K562 (cell line): Measurements from ENCODE around the gene DAP. TPM values are rescaled to one million over a fixed set of nuclear protein-coding genes. Genes with fewer than 3 reads are reported as not detected.

Source experiments
- BHLHE40 ChIP-seq: IDR thresholded peaks from 2 replicates; pipeline ENCODE4 v1.6.1; 2011; ENCODE audit warnings: low read length, improper control_type of control experiment
- ETS2 ChIP-seq: IDR thresholded peaks from 2 replicates; pipeline ENCODE4 v1.6.1; 2016; ENCODE audit warnings: borderline replicate concordance, missing genetic modification characterization, mild to moderate bottlenecking, moderate library complexity, missing compliant biosample characterization; ENCODE audit not compliant: poor library complexity, severe bottlenecking
- FOXJ3 ChIP-seq: sonication (generic); formaldehyde crosslinking; IDR thresholded peaks from 2 replicates; pipeline ENCODE4 v1.4.0; 2020; ENCODE audit warnings: mild to moderate bottlenecking, missing genetic modification reagents
- FOXP1 ChIP-seq: sonication (generic); formaldehyde crosslinking; IDR thresholded peaks from 2 replicates; pipeline ENCODE4 v1.8.0; 2022; ENCODE audit warnings: mild to moderate bottlenecking, missing genetic modification reagents
- MAFG ChIP-seq: fragments of 450-650 bp; conservative IDR thresholded peaks from 2 replicates; pipeline ENCODE4 v1.6.1; 2016; ENCODE audit warnings: missing genetic modification characterization, missing compliant biosample characterization
- MIER1 ChIP-seq: fragments of 450-650 bp; IDR thresholded peaks from 2 replicates; pipeline ENCODE4 v1.6.1; 2016; ENCODE audit warnings: antibody characterized with exemption, mild to moderate bottlenecking, low read depth
- MTA3 ChIP-seq: fragments of 450-650 bp; formaldehyde crosslinking; IDR thresholded peaks from 2 replicates; pipeline ENCODE4 v1.6.1; 2017; ENCODE audit warnings: mild to moderate bottlenecking, borderline replicate concordance
- OTX1 ChIP-seq: fragments of 450-650 bp; formaldehyde crosslinking; IDR thresholded peaks from 2 replicates; pipeline ENCODE4 v1.4.0; 2022; ENCODE audit warnings: mild to moderate bottlenecking
- PCBP1 ChIP-seq: fragments of 200-400 bp; formaldehyde crosslinking; IDR thresholded peaks from 2 replicates; pipeline ENCODE4 v1.6.1; 2018; ENCODE audit warnings: mild to moderate bottlenecking, low read depth, low read length; ENCODE audit not compliant: poor library complexity, severe bottlenecking
- PHF20 ChIP-seq: fragments of 450-650 bp; IDR thresholded peaks from 2 replicates; pipeline ENCODE4 v1.6.1; 2018; ENCODE audit not compliant: partially characterized antibody
- POLR2B ChIP-seq: fragments of 450-650 bp; IDR thresholded peaks from 2 replicates; pipeline ENCODE4 v1.6.1; 2018; ENCODE audit warnings: low read depth; ENCODE audit not compliant: partially characterized antibody
- RUNX1 ChIP-seq: sonication (generic); IDR thresholded peaks from 2 replicates; pipeline ENCODE4 v1.6.1; 2016; ENCODE audit warnings: antibody characterized with exemption, low read depth
- SETDB1 ChIP-seq: IDR thresholded peaks from one replicate; pipeline ENCODE4 v1.6.1; 2012; ENCODE audit warnings: low read length, control low read depth, inconsistent platforms
- SMARCA5 ChIP-seq: fragments of 450-650 bp; IDR thresholded peaks from 2 replicates; pipeline ENCODE4 v1.6.1; 2016
- STAG1 ChIP-seq: sonication (generic); formaldehyde crosslinking; IDR thresholded peaks from 2 replicates; pipeline ENCODE4 v1.5.0; 2020; ENCODE audit warnings: missing genetic modification reagents, borderline replicate concordance
- TFAM ChIP-seq: fragments of 250-450 bp; sonication (Bioruptor Pico); conservative IDR thresholded peaks from 2 replicates; pipeline ENCODE4 v1.5.0; 2021; ENCODE audit warnings: mild to moderate bottlenecking, moderate library complexity
- ZBTB5 ChIP-seq: fragments of 450-650 bp; IDR thresholded peaks from 2 replicates; pipeline ENCODE4 v1.6.1; 2017; ENCODE audit warnings: antibody characterized with exemption
- ZEB2 ChIP-seq: fragments of 450-650 bp; IDR thresholded peaks from 2 replicates; pipeline ENCODE4 v1.6.1; 2016
- ZNF175 ChIP-seq: fragments of 200-800 bp; sonication (Bioruptor generic); IDR thresholded peaks from 2 replicates; pipeline ENCODE4 v1.6.1; 2016; ENCODE audit warnings: low read depth, mild to moderate bottlenecking, missing genetic modification characterization, missing compliant biosample characterization
- ZNF57 ChIP-seq: fragments of 450-650 bp; formaldehyde crosslinking; IDR thresholded peaks from 2 replicates; pipeline ENCODE4 v1.4.0; 2020; ENCODE audit warnings: mild to moderate bottlenecking, moderate library complexity
- polyA plus RNA-seq, 8 experiments: library from polyadenylated mRNA; depleted of rRNA in 4 of 8; stranded (reverse) in 5 of 8; unstranded in 3 of 8; fragments of >200 nt; fragmentation: Nextera tagmentation in 2 of 8; fragmentation: Illumina TruSeq in 1 of 8; extraction: Ambion mirVana in 2 of 8; extraction: Trizol in 1 of 8; gene quantifications; 2 replicates each; pipeline versions ENCODE4 v1.2.1 to v1.2.3, GENCODE V29; 2011 to 2014; ENCODE audit warnings: inconsistent platforms in 1 of 8, missing spikeins in 1 of 8
- total RNA-seq, 7 experiments: library from RNA; depleted of rRNA in 6 of 7; stranded (reverse); fragments of >200 nt in 6 of 7; fragmentation: Illumina TruSeq in 2 of 7; extraction: Trizol in 2 of 7; gene quantifications; 2 replicates each; pipeline versions ENCODE4 v1.2.1 to v1.2.3, GENCODE V29; 2011 to 2021; ENCODE audit warnings: low replicate concordance in 1 of 7
- TF ChIP-seq, protein P1 (sequence below): IDR thresholded peaks from 3 replicates; pipeline ENCODE4 v1.6.1; 2011; ENCODE audit warnings: borderline replicate concordance, mild to moderate bottlenecking, moderate library complexity; ENCODE audit not compliant: insufficient read length; ENCODE audit errors: extremely low read depth
- TF ChIP-seq, protein P2 (sequence below): fragments of 450-650 bp; formaldehyde crosslinking; IDR thresholded peaks from 2 replicates; pipeline ENCODE4 v1.4.0; 2020; ENCODE audit warnings: mild to moderate bottlenecking, moderate library complexity
- TF ChIP-seq, protein P3 (sequence below): fragments of 450-650 bp; IDR thresholded peaks from 2 replicates; pipeline ENCODE4 v1.6.1; 2017; ENCODE audit warnings: mild to moderate bottlenecking, moderate library complexity

The DAP gene
- total and polyA plus RNA-seq, 9 of the 15 experiments (the other 6 are each of a cell fraction or from before 2014, with no cell fraction given) = 14.1 to 151 (median 34.5) TPM

DNA sequence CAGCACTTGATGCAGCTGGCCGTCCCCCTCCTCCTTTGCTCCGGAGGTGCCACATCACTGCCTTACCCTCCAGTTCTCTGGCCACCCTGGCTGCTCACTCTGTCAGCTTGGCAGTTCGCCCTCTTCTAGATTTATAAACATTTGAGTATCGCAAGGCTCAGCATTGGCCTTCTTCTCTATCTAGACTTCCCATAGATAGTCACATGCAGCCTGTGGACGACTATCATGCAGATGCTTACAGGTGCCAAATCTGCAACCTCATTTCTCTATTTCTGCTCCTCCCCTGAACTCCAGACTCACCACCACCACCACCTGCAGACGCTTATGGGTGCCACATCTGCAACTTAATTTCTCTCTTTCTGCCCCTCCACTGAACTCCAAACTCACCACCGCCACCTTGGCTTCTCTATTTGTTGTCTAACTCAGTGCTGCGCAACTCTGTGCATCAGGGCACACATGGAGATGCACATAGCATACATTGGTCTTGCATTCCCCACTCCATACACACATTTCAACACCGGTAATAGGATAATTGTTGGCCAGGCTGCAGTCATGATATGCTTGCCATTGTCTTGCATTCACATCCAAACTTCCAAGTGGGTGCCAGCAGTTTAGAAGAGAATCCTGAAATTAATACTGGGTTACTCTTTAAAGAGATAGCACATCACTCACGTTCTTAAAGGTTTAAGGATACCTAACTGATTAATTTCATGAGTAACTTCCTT is 1.9 kb upstream of the DAP start (continued):
- TF ChIP-seq MIER1 (no peak), ZBTB5 (no peak), ZNF57 (CRISPR knock-in tag) (no peak), PHF20 (no peak), FOXJ3 (CRISPR knock-in tag) (no peak), STAG1 (no peak), RUNX1 (no peak), POLR2B (no peak), BHLHE40 (peak; percentile 90), ZNF175 (no peak), OTX1 (no peak), ETS2 (tag) (no peak), SMARCA5 (peak; percentile 22; the same call in 1 of the 2 replicates), MAFG (tag) (peak; percentile 84), TFAM (no peak), PCBP1 (no peak), ZEB2 (no peak), MTA3 (no peak), FOXP1 (CRISPR knock-in tag) (no peak), SETDB1 (no peak)
- TF ChIP-seq, protein P1, sequence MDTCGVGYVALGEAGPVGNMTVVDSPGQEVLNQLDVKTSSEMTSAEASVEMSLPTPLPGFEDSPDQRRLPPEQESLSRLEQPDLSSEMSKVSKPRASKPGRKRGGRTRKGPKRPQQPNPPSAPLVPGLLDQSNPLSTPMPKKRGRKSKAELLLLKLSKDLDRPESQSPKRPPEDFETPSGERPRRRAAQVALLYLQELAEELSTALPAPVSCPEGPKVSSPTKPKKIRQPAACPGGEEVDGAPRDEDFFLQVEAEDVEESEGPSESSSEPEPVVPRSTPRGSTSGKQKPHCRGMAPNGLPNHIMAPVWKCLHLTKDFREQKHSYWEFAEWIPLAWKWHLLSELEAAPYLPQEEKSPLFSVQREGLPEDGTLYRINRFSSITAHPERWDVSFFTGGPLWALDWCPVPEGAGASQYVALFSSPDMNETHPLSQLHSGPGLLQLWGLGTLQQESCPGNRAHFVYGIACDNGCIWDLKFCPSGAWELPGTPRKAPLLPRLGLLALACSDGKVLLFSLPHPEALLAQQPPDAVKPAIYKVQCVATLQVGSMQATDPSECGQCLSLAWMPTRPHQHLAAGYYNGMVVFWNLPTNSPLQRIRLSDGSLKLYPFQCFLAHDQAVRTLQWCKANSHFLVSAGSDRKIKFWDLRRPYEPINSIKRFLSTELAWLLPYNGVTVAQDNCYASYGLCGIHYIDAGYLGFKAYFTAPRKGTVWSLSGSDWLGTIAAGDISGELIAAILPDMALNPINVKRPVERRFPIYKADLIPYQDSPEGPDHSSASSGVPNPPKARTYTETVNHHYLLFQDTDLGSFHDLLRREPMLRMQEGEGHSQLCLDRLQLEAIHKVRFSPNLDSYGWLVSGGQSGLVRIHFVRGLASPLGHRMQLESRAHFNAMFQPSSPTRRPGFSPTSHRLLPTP = no peak
- TF ChIP-seq, protein P2, sequence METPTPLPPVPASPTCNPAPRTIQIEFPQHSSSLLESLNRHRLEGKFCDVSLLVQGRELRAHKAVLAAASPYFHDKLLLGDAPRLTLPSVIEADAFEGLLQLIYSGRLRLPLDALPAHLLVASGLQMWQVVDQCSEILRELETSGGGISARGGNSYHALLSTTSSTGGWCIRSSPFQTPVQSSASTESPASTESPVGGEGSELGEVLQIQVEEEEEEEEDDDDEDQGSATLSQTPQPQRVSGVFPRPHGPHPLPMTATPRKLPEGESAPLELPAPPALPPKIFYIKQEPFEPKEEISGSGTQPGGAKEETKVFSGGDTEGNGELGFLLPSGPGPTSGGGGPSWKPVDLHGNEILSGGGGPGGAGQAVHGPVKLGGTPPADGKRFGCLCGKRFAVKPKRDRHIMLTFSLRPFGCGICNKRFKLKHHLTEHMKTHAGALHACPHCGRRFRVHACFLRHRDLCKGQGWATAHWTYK (CRISPR knock-in tag) = no peak
- TF ChIP-seq, protein P3, sequence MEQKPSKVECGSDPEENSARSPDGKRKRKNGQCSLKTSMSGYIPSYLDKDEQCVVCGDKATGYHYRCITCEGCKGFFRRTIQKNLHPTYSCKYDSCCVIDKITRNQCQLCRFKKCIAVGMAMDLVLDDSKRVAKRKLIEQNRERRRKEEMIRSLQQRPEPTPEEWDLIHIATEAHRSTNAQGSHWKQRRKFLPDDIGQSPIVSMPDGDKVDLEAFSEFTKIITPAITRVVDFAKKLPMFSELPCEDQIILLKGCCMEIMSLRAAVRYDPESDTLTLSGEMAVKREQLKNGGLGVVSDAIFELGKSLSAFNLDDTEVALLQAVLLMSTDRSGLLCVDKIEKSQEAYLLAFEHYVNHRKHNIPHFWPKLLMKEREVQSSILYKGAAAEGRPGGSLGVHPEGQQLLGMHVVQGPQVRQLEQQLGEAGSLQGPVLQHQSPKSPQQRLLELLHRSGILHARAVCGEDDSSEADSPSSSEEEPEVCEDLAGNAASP = no peak
